RWPE1 (cell line): Measurements from ENCODE around the gene MRPL4.

ENCODE experiments used
- CTCF ChIA-PET: fragments of 350-600 bp; sonication (Branson Sonifier 250); formaldehyde crosslinking; extraction: SDS; loops from one replicate; lab custom pipeline; 2021; lab: Yijun Ruan, JAX
- POLR2A ChIA-PET: fragments of 400-600 bp; formaldehyde crosslinking; extraction: SDS; loops from one replicate; lab custom pipeline; 2020; ENCODE audit warnings: antibody characterized with exemption; ENCODE audit not compliant: low non-redundant PET; lab: Yijun Ruan, JAX
- DNase-seq: peaks from one replicate; pipeline ENCODE4 v3.0.0; 2012; ENCODE audit warnings: low spot score
- H3K27ac ChIP-seq: fragments of 450-650 bp; 2 replicates; pipeline ENCODE4 v1.5.1; 2017
- TF ChIP-seq, protein P1 (sequence below): fragments of 450-650 bp; conservative IDR thresholded peaks from 2 replicates; pipeline ENCODE4 v1.5.1; 2017; ENCODE audit warnings: low read depth, mild to moderate bottlenecking

MRPL4 gene

DNA sequence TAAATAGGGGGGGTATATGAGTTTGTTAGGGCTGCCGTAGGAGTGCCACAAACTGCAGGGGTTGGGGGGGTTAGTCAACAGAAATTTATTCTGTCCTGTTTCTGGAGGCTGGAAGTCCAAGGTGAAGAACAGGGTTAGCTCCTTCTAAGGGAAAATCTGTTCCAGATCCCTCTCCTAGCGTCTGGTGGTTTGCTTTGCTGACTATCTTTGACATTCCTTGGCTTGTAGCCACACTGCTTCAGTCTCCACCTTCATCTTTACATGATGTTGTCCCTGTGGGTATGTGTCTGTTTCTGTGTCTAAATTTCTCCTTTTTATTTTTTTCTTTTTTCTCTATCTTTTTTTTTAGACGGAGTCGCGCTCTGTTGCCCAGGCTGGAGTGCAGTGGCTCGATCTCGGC, 10.8 kb downstream of the MRPL4 start:
- H3K27ac ChIP-seq, result no peak overlapping the region
- ChIA-PET POLR2A (no interaction called here), CTCF (interaction anchor here (0.6 to 0.9 kb wide), 3 partner anchors 13 to 105 kb away, joined by 3 read pairs; no protein-coding TSS in a partner anchor)
- TF ChIP-seq, protein P1, sequence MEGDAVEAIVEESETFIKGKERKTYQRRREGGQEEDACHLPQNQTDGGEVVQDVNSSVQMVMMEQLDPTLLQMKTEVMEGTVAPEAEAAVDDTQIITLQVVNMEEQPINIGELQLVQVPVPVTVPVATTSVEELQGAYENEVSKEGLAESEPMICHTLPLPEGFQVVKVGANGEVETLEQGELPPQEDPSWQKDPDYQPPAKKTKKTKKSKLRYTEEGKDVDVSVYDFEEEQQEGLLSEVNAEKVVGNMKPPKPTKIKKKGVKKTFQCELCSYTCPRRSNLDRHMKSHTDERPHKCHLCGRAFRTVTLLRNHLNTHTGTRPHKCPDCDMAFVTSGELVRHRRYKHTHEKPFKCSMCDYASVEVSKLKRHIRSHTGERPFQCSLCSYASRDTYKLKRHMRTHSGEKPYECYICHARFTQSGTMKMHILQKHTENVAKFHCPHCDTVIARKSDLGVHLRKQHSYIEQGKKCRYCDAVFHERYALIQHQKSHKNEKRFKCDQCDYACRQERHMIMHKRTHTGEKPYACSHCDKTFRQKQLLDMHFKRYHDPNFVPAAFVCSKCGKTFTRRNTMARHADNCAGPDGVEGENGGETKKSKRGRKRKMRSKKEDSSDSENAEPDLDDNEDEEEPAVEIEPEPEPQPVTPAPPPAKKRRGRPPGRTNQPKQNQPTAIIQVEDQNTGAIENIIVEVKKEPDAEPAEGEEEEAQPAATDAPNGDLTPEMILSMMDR, result no peak
- DNase-seq, result no peak

DNA sequence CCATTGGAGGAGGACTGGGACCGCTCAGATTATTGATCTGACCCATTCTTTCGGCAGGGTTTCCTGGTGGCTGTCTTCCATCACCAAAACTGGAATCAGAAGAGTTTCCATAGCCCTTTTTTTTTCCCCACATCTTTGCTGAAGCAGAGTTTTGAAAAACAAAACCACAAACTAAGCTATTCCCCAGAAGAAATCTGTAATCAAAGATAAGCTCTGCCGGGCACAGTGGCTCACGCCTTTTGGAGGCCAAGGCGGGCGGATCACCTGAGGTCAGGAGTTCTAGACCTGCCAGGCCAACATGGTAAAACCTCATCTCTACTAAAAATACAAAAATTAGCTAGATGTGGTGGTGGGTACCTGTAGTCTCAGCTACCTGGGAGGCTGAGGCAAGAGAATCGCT, 14.7 kb downstream of the MRPL4 start:
- ChIA-PET CTCF (interaction anchor here (0.6 to 1.1 kb wide), 3 partner anchors 40 to 140 kb away, joined by 3 to 4 read pairs (median 4); no protein-coding TSS in a partner anchor), POLR2A (no interaction called here)
- no peak for DNase-seq
- no peak overlapping the region for H3K27ac ChIP-seq
- TF ChIP-seq, protein P1, result no peak

DNA sequence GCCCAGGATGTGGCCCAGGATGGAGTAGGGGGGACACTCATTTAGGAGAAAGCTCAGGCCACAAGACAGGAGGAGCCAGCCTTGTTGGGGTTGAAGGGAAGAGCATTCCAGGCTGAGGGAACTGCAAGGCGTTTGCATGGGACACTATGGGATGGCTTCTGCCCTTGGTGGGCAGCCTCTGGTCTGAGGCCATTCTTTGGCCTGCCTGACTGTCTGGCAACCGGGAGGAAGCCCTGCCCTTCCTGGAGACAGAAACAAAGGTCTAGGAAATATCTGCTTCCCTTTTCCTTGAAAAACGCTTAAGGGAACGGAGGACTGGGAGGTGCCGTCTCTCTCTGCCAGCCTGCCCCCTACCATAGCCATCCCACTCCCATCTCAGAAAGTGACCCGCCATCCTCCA, 16.1 kb downstream of the MRPL4 start:
- H3K27ac ChIP-seq, result no peak overlapping the region
- ChIA-PET CTCF (interaction anchor here (0.6 to 0.8 kb wide), 6 partner anchors 21 to 123 kb away, joined by 3 to 4 read pairs (median 3); no protein-coding TSS in a partner anchor), POLR2A (no interaction called here)
- TF ChIP-seq, protein P1, result no peak
- no peak for DNase-seq

DNA sequence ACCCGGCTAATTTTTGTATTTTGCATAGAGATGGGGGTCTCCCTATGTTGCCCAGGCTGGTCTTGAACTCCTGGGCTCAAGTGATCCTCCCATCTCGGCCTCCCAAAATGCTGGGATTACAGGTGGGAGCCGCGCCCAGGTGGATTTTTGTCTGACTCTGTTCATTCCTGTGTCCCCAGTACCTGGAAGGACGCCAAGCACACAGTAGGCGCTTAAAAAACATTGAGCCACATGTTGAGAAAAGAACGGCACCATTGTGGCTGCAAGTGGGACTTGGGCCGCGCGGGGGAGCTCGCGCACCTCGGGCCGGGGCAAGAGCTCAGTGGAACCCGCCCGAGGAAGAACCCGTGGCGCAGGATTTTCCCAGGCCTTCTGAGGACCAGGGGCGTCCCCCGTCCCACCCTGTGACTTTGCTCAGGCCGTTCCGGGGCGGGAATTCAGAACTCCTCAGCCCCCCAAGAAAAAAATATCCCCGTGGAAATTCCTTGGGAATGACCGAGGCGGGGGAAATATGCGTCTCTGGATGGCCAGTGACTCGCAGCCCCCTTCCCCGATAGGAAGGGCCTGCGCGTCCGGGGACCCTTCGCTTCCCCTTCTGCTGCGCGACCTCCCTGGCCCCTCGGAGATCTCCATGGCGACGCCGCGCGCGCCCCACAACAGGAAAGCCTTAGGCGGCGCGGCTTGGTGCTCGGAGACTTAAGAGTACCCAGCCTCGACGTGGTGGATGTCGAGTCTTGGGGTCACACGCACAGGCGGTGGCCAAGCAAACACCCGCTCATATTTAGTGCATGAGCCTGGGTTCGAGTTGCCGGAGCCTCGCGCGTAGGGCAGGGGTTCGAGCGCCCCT, 17.5 kb downstream of the MRPL4 start:
- CTCF ChIA-PET, result interaction anchor here (0.6 to 3.0 kb wide), 17 partner anchors 8 to 251 kb away, joined by 3 to 33 read pairs (median 3); partner anchors contain the start of genes ICAM5 and RAVER1

DNA sequence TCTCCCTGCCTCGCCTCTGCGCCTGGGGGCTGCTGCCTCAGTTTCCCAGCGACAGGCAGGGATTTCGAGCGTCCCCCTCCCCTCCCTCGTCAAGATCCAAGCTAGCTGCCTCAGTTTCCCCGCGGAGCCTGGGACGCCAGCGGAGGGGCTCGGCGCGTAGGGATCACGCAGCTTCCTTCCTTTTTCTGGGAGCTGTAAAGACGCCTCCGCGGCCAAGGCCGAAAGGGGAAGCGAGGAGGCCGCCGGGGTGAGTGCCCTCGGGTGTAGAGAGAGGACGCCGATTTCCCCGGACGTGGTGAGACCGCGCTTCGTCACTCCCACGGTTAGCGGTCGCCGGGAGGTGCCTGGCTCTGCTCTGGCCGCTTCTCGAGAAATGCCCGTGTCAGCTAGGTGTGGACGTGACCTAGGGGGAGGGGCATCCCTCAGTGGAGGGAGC, 18.2 kb downstream of the MRPL4 start:
- TF ChIP-seq, protein P1, result no peak
- DNase-seq, result no peak
- ChIA-PET CTCF (interaction anchor here (0.9 to 3.0 kb wide), 8 partner anchors 10 to 121 kb away, joined by 3 to 33 read pairs (median 4); partner anchors contain the start of gene ICAM5), POLR2A (interaction anchor here (0.9 to 1.2 kb wide), 2 partner anchors 10 to 19 kb away, joined by 5 to 15 read pairs; partner anchors contain the start of gene ICAM5)
- H3K27ac ChIP-seq, result peak overlapping the region; percentile 52

More for the DNA sequence above, 17.5 kb downstream of the MRPL4 start:
- POLR2A ChIA-PET, result interaction anchor here (1.0 kb wide), 1 partner anchor 119 kb away, joined by 6 read pairs; no protein-coding TSS in a partner anchor
- no peak overlapping the region for H3K27ac ChIP-seq
- DNase-seq, result peak; percentile 69
- TF ChIP-seq, protein P1, result peak; percentile 96
